ENCODE results near the gene WNK2. TPM values are rescaled to one million over a fixed set of nuclear protein-coding genes. Genes with fewer than 3 reads are reported as not detected.

The WNK2 gene
- total and polyA plus RNA-seq, 2 of the 4 experiments (the other 2 are of a cell fraction) = not detected

- in situ Hi-C loops (cut with MboI; ENCODE audit: low sequenced_read_pairs) = no loop called here
- WGBS, 2 experiments (ENCODE audit: extremely low coverage in 2 of 2, insufficient read length in 1 of 2) = no CpG with 5 or more reads among the region's 5 CpGs
- BruUV-seq (replicated peaks) = no TSS peak
These were observed 93.0 kb downstream of the WNK2 start for GRCh38 chr9:93276973-93277372.

More at GRCh38 chr9:93276973-93277372, 93.0 kb downstream of the WNK2 start:
- no peaks in the 10 kb centered on the region for H3K4me1 ChIP-seq (ENCODE audit: control insufficient read depth, insufficient read depth, low read length)
- H4K5ac ChIP-seq (ENCODE audit: low read depth, low read length) = no peak overlapping the region
- TF ChIP-seq NFE2L2 (IDR thresholded peaks at IDR 0.05; ENCODE audit: low read depth, low read length) = no peak
- no peak for TF ChIP-seq MAFK (IDR thresholded peaks at IDR 0.05; ENCODE audit: low read depth, low read length)
- no peak for TF ChIP-seq RCOR1 (IDR thresholded peaks at IDR 0.05; ENCODE audit: insufficient replicate concordance, low read length)
- no peak for TF ChIP-seq POLR2A (IDR thresholded peaks at IDR 0.05; ENCODE audit: low read depth, low read length)
- ATAC-seq (ENCODE audit: low read depth) (no peak), DNase-seq (no peak)
- H2AFZ ChIP-seq (replicated peaks; ENCODE audit: low read length, poor library complexity) = no peak overlapping the region
- no peak overlapping the region for H3K4me2 ChIP-seq (ENCODE audit: low read depth, low read length)
- H2AK9ac ChIP-seq (replicated peaks; ENCODE audit: low read depth, low read length, poor library complexity) = no peak overlapping the region
- no peak overlapping the region for H3K14ac ChIP-seq (replicated peaks; ENCODE audit: low read depth, low read length)
- no peaks in the 10 kb centered on the region for H3K9me3 ChIP-seq (ENCODE audit: control insufficient read depth, insufficient read depth, low read length)
- no peak overlapping the region for H3K27ac ChIP-seq (ENCODE audit: insufficient read depth, low read length)
- no peak overlapping the region for H3K18ac ChIP-seq (ENCODE audit: low read depth, low read length)
- no peak overlapping the region for H3K4me3 ChIP-seq (ENCODE audit: insufficient read depth, low read depth, low read length)
- no peaks in the 10 kb centered on the region for H4K20me1 ChIP-seq (ENCODE audit: insufficient read depth, low read length)
- H3K27me3 ChIP-seq (ENCODE audit: control insufficient read depth, insufficient read depth, low read length) = no peaks in the 10 kb centered on the region; the same call in none of the 2 replicates
- no peak overlapping the region for H2AK5ac ChIP-seq (ENCODE audit: low read depth, low read length)
- H4K91ac ChIP-seq (ENCODE audit: insufficient read depth, low read depth, low read length) = no peak overlapping the region
- no peak overlapping the region for H2BK20ac ChIP-seq (ENCODE audit: low read depth, low read length)
- no peaks in the 10 kb centered on the region for H3K9me1 ChIP-seq (ENCODE audit: insufficient read depth, low read length)
- H3K23ac ChIP-seq (ENCODE audit: low read depth, low read length) = no peak overlapping the region
- no peak overlapping the region for H3K9ac ChIP-seq (ENCODE audit: low read depth, low read length)
- no peaks in the 10 kb centered on the region for H3K79me1 ChIP-seq (ENCODE audit: low read depth in 1 of 2, low read length in 2 of 2)
- no peaks in the 10 kb centered on the region for H3K36me3 ChIP-seq (ENCODE audit: control insufficient read depth, insufficient read depth, low read length)
- intact Hi-C loops (cut with micrococcal nuclease) (no loop called here), dilution Hi-C loops (cut with HindIII; ENCODE audit: low sequenced_read_pairs, unreplicated experiment) (no loop called here)
- no peak overlapping the region for H2BK5ac ChIP-seq (ENCODE audit: low read depth, low read length, poor library complexity, severe bottlenecking)
- no peak overlapping the region for H4K8ac ChIP-seq (ENCODE audit: low read depth in 2 of 2, low read length in 2 of 2)
- H2BK15ac ChIP-seq (ENCODE audit: low read depth, low read length) = no peak overlapping the region
- ChIA-PET POLR2A (ENCODE audit: unreplicated experiment) (no interaction called here), CTCF (no interaction called here)
- H3K56ac ChIP-seq (ENCODE audit: extremely low read depth, insufficient read depth, low read length) = no peak overlapping the region
- H2BK120ac ChIP-seq (ENCODE audit: low read depth, low read length) = no peak overlapping the region
- no peak overlapping the region for H3K4ac ChIP-seq (ENCODE audit: low read depth, low read length)

Data from IMR-90 (cell line).